Mammary epithelial cell (primary cell): ENCODE data around the gene SLCO2A1.

Source experiments
- EZH2 ChIP-seq: IDR thresholded peaks from 2 replicates; pipeline ENCODE4 v1.6.1; 2012; ENCODE audit warnings: low read length, inconsistent platforms, borderline replicate concordance
- TF ChIP-seq, protein P1 (sequence below), 2 donors: IDR thresholded peaks in 1 of 2; conservative IDR thresholded peaks in 1 of 2; 2 replicates each; pipeline ENCODE4 v1.5.1; 2011 to 2012; ENCODE audit warnings: inconsistent platforms in 2 of 2, low read length in 2 of 2, mild to moderate bottlenecking in 2 of 2, control low read depth in 1 of 2, low read depth in 1 of 2; ENCODE audit not compliant: insufficient read depth in 1 of 2; ENCODE audit errors: extremely low read depth in 1 of 2

DNA sequence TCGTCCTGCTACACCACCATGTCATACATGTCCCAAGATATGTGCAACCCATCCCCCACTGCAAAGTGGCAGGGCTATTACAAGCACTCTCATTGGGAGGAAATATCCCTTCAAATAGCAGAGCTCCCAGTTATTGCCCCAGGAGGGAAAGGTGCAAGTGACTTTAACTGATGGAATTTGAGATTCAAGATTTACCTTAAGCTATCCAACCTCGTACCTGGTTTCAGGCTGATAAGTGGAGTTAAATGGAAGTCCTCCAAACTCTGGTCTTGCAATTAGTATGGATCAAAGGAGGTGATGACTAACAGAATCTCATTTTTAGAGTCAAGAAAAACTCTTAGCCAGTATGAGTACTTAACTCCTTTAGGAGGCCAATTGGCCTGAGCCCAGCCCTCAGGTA is 2.1 kb downstream of the SLCO2A1 start:
- TF ChIP-seq, protein P1, sequence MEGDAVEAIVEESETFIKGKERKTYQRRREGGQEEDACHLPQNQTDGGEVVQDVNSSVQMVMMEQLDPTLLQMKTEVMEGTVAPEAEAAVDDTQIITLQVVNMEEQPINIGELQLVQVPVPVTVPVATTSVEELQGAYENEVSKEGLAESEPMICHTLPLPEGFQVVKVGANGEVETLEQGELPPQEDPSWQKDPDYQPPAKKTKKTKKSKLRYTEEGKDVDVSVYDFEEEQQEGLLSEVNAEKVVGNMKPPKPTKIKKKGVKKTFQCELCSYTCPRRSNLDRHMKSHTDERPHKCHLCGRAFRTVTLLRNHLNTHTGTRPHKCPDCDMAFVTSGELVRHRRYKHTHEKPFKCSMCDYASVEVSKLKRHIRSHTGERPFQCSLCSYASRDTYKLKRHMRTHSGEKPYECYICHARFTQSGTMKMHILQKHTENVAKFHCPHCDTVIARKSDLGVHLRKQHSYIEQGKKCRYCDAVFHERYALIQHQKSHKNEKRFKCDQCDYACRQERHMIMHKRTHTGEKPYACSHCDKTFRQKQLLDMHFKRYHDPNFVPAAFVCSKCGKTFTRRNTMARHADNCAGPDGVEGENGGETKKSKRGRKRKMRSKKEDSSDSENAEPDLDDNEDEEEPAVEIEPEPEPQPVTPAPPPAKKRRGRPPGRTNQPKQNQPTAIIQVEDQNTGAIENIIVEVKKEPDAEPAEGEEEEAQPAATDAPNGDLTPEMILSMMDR (conservative IDR thresholded peaks at IDR 0.05 in 1 of 2, IDR thresholded peaks at IDR 0.05 in 1 of 2; ENCODE audit: extremely low read depth in 1 of 2, insufficient read depth in 1 of 2, low read depth in 1 of 2, low read length in 2 of 2): no peak
- no peak for TF ChIP-seq EZH2
